ENCODE data around the gene BCR. TPM values are rescaled to one million over a fixed set of nuclear protein-coding genes. Genes with fewer than 3 reads are reported as not detected.
A peak's percentile ranks its signal among the peaks of the same experiment; 100 is the strongest.

BCR gene
- total RNA-seq, 4 donors from 2014 or later = 36.9 to 514 (median 91.0) TPM

DNA sequence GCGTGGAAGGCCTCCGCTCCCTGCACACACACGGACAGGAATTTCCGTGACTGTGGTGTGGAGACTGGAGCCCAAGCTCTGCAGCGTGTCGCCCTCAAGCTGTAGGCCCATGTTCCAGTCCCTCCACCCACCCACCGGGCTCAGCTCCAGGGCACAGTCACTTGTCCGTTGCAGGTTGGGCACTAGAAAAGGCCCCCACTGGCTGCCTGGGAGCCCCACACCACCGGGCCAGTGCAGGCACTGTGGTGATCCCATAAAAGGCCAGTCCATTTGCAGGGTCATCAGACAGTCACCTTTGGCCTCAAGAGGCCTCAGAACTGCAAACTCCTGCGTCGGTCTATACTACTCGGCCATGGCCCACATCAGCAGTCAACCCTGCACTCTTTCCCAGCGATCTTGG, 18.7 kb upstream of the BCR start:
- TF ChIP-seq POLR2AphosphoS5 (IDR thresholded peaks at IDR 0.05) = no peak
- no peak for TF ChIP-seq EP300 (IDR thresholded peaks at IDR 0.05; ENCODE audit: low read depth)
- no peak for TF ChIP-seq CTCF (IDR thresholded peaks at IDR 0.05)
- TF ChIP-seq POLR2A (IDR thresholded peaks at IDR 0.05) = no peak
- Histone ChIP-seq H3K4me3 (no peak overlapping the region), H3K36me3 (no peaks in the 10 kb centered on the region), H3K27me3 (no peaks in the 10 kb centered on the region), H3K27ac (no peak overlapping the region), H3K9me3 (no peaks in the 10 kb centered on the region), H3K4me1 (peaks cover 5 to 16% (median 10%) of the 10 kb centered on the region in 4 donors)
- intact Hi-C loops (cut with DNase I; ENCODE audit: low total_unique reads) (no loop called here), in situ Hi-C loops (cut with MboI; ENCODE audit: low pct_ligation_motif_present in 1 of 4, low pct_unique_long_range_greater_than_20kb in 1 of 4, low sequenced_read_pairs in 3 of 4) (loop anchor here in 1 of 4 donors (25.0 kb wide), 1 partner anchor 226 kb away; no protein-coding TSS in a partner anchor)
- DNase-seq = no peak
- WGBS, 2 donors (ENCODE audit: low coverage in 1 of 2) = 89% methylated on average over 13 of the region's 13 CpGs; no CpG with 5 or more reads in 1 of the 2 donors

DNA sequence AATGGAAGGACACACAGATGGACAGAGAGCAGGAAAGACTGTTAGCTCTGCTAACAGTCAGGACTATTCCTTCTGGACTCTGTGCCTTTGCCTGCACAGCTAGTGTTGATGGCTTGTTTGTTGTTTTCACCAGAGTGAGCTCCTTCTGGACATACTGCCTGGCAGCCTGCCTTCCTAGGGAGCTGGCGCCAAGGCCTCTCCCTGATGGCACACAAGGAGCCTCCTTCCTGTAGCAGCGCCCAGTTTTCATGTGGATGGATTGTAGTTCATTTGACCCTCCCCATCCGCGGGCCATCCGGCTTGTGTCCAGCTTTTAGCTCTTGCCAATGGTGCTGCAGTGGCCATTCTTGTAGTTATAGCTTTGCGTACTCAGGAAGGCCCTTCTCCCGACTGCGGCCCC, 16.6 kb upstream of the BCR start:
- intact Hi-C loops (cut with DNase I; ENCODE audit: low total_unique reads) (no loop called here), in situ Hi-C loops (cut with MboI; ENCODE audit: low pct_ligation_motif_present in 1 of 4, low pct_unique_long_range_greater_than_20kb in 1 of 4, low sequenced_read_pairs in 3 of 4) (loop anchor here in 1 of 4 donors (25.0 kb wide), 1 partner anchor 224 kb away; no protein-coding TSS in a partner anchor)
- peak; percentile 64 for DNase-seq
- Histone ChIP-seq H3K4me1 (peaks cover 3 to 16% (median 6%) of the 10 kb centered on the region in 4 donors), H3K9me3 (no peaks in the 10 kb centered on the region), H3K27me3 (no peaks in the 10 kb centered on the region), H3K4me3 (no peak overlapping the region), H3K36me3 (no peaks in the 10 kb centered on the region), H3K27ac (peak overlapping the region in 3 of 4 donors; percentile 10 to 43 (median 11))
- TF ChIP-seq POLR2A (IDR thresholded peaks at IDR 0.05) = no peak
- TF ChIP-seq EP300 (IDR thresholded peaks at IDR 0.05; ENCODE audit: low read depth) = no peak
- TF ChIP-seq POLR2AphosphoS5 (IDR thresholded peaks at IDR 0.05) = no peak
- no peak for TF ChIP-seq CTCF (IDR thresholded peaks at IDR 0.05)
- WGBS, 2 donors (ENCODE audit: low coverage in 1 of 2) = 57% methylated on average over 8 of the region's 8 CpGs; no CpG with 5 or more reads in 1 of the 2 donors

- 50% methylated on average over 11 of the region's 11 CpGs; no CpG with 5 or more reads in 1 of the 2 donors for WGBS, 2 donors (ENCODE audit: low coverage in 1 of 2)
- no peak for TF ChIP-seq CTCF (IDR thresholded peaks at IDR 0.05)
- TF ChIP-seq POLR2AphosphoS5 (IDR thresholded peaks at IDR 0.05) = no peak
- no peak for TF ChIP-seq POLR2A (IDR thresholded peaks at IDR 0.05)
- no peak for TF ChIP-seq EP300 (IDR thresholded peaks at IDR 0.05; ENCODE audit: low read depth)
- in situ Hi-C loops (cut with MboI; ENCODE audit: low pct_ligation_motif_present in 1 of 4, low pct_unique_long_range_greater_than_20kb in 1 of 4, low sequenced_read_pairs in 3 of 4) (loop anchor here in 1 of 4 donors (25.0 kb wide), 1 partner anchor 223 kb away; no protein-coding TSS in a partner anchor), intact Hi-C loops (cut with DNase I; ENCODE audit: low total_unique reads) (no loop called here)
- H3K4me1 ChIP-seq = peaks cover 3 to 16% (median 6%) of the 10 kb centered on the region in 4 donors
- H3K27ac ChIP-seq = peak overlapping the region in 2 of 4 donors; percentile 11 to 43
- no peaks in the 10 kb centered on the region for H3K36me3 ChIP-seq
- no peak overlapping the region for H3K4me3 ChIP-seq
- no peaks in the 10 kb centered on the region for H3K27me3 ChIP-seq
- H3K9me3 ChIP-seq = no peaks in the 10 kb centered on the region
- DNase-seq = no peak
Measured at GRCh38 chr22:23164091-23164490, 16.2 kb upstream of the BCR start.

GRCh38 chr22:23166042-23166831, 14.1 kb upstream of the BCR start:
- Histone ChIP-seq H3K4me3 (no peak overlapping the region), H3K9me3 (no peaks in the 10 kb centered on the region), H3K27ac (no peak overlapping the region), H3K36me3 (no peaks in the 10 kb centered on the region), H3K4me1 (peaks cover 3 to 16% (median 6%) of the 10 kb centered on the region in 4 donors), H3K27me3 (no peaks in the 10 kb centered on the region)
- 88% methylated on average over 6 of the region's 6 CpGs; no CpG with 5 or more reads in 1 of the 2 donors for WGBS, 2 donors (ENCODE audit: low coverage in 1 of 2)
- in situ Hi-C loops (cut with MboI; ENCODE audit: low pct_ligation_motif_present in 1 of 4, low pct_unique_long_range_greater_than_20kb in 1 of 4, low sequenced_read_pairs in 3 of 4) = loop anchor here in 1 of 4 donors (25.0 kb wide), 1 partner anchor 221 kb away; no protein-coding TSS in a partner anchor
- intact Hi-C loops (cut with DNase I; ENCODE audit: low total_unique reads) = no loop called here
- no peak for DNase-seq
- no peak for TF ChIP-seq POLR2AphosphoS5 (IDR thresholded peaks at IDR 0.05)
- TF ChIP-seq POLR2A (IDR thresholded peaks at IDR 0.05) = no peak
- TF ChIP-seq EP300 (IDR thresholded peaks at IDR 0.05; ENCODE audit: low read depth) = no peak
- TF ChIP-seq CTCF (IDR thresholded peaks at IDR 0.05) = no peak

Measured in transverse colon (tissue), 4 donors.